T follicular helper cell (primary cell): ENCODE data around the gene PSMB10.
"Not testable (repeated sequence)": the region's sequence is repeated elsewhere in the genome, so short reads cannot be mapped to it uniquely, and the experiment has no call there.

Experiments used
- DNase-seq: peaks from one replicate; pipeline ENCODE4 v3.0.0-alpha.2; 2020; ENCODE audit warnings: low read depth

Gene PSMB10

GRCh38 chr16:67926181-67926750, 10.4 kb downstream of the PSMB10 start:
- DNase-seq: no peak

DNA sequence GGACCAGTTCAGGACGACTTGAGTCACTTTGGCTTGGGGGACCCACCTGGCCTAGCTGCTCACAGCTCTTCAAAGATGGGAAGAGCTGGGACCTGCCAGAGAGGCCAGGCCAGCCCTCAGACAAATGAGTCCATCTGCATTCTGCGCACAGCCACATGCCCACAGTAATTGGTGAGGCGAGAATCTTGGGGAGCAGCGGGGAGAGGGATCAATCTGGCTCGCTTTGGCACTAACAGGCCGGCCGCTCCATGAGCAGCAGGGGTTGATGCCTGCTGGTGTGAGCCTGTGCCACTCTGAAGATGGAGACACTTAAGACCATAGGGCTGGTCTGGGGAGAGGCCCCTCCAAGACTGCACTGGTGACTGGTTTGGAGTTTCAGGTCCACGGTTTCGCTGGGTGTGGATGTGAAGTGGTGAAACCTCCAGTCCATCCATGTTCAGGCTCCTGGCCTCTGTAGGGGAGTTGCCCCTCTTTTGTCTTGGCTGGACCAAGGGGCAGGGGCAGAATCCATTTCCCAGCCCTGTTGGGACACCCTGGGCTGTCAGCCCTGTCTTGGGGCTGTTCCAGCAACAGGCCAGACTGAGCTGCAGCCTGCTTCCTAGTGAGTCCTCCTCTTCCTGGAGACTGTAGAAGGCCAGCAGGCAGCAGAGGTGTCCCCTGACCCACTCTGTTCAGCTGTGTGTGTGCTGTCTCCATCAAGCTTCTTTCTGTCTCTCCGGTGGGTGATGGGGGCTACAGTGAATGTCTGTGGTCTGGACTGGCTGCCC, 12.3 kb downstream of the PSMB10 start:
- no peak for DNase-seq

- DNase-seq: no peak
Measured at GRCh38 chr16:67923414-67924116, 13.1 kb downstream of the PSMB10 start.

- DNase-seq: no peak
Measured at GRCh38 chr16:67922740-67923139, 13.9 kb downstream of the PSMB10 start.

DNA sequence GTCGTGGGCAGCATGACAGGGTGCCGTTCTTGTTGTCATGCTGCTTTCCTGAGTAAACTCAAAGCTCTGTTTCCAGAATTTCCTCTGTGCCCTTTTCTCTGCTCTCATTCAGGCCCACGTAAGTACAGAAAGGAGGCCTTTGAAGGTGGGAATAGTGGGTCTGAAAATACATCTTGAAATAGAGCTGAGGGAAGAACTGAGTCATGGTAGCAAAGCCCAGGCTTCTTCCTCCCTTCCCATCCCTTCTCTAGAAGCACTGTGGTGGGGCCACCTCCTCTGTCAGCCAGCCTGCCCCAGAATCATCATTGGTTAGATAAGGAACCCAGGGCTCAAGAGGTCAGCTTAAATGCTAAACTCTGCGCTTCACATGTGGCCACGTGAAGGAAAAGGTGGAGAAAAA, 14.4 kb downstream of the PSMB10 start:
- no peak for DNase-seq

- DNase-seq: no peak
Measured at GRCh38 chr16:67919622-67920221, 16.9 kb downstream of the PSMB10 start.

DNA sequence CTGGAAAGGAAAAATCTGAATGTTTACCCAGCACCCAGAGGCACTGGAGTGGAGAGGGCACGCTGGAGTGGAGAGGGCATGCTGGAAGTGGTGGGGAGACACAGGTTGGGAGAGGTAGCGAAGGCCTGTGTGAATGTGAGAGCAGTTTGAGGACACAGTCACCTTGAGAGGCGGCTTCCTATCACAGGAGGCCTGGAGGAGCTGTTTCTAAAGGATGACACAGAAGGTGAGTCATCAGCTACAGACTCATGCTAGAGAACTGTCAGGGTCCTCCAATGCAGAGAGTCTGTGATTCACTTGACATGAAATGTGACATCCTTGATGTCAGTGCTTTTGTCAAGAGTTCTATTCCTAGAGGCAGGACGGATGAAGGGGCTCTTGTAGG, 18.8 kb downstream of the PSMB10 start:
- no peak for DNase-seq

- no peak for DNase-seq
Measured at GRCh38 chr16:67917140-67917851, 19.4 kb downstream of the PSMB10 start.

- no peak for DNase-seq
Measured at GRCh38 chr16:67915831-67916723, 20.6 kb downstream of the PSMB10 start.

DNA sequence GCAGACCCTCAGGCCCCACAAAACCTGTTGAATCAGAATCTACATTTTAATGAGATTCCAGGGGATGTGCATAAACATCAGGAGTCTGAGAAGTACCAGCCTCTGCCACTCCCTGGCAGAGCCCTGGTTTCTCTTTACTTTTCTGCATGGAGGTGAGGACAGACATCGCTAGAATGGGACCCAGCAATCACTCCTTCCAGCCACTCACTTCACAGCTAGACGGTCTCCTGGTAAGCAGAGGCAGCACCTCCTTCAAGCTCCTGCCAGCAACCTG, 21.2 kb downstream of the PSMB10 start:
- DNase-seq: not testable (repeated sequence)

GRCh38 chr16:67914758-67915495, 21.7 kb downstream of the PSMB10 start:
- no peak for DNase-seq

DNA sequence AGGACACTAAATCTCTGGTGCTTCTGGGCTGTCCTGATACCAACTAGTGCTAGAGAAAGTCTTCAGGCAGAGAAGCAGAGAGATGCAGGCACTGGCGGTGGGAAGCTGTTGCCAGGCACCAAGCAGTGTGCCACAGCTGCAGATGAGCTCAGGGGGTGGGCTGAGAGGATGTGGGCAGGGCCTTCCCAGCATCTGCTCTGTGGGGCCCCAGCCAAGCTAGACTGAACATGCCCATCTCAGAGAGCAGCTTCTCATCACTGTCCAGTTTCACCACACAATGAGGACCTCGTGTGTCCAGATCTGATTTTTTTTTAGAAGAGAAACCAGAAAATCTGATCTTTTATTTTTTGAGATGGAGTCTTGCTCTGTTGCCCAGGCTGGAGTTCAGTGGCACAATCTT, 26.5 kb downstream of the PSMB10 start:
- no peak for DNase-seq

GRCh38 chr16:67909056-67909742, 27.5 kb downstream of the PSMB10 start:
- DNase-seq: no peak

DNA sequence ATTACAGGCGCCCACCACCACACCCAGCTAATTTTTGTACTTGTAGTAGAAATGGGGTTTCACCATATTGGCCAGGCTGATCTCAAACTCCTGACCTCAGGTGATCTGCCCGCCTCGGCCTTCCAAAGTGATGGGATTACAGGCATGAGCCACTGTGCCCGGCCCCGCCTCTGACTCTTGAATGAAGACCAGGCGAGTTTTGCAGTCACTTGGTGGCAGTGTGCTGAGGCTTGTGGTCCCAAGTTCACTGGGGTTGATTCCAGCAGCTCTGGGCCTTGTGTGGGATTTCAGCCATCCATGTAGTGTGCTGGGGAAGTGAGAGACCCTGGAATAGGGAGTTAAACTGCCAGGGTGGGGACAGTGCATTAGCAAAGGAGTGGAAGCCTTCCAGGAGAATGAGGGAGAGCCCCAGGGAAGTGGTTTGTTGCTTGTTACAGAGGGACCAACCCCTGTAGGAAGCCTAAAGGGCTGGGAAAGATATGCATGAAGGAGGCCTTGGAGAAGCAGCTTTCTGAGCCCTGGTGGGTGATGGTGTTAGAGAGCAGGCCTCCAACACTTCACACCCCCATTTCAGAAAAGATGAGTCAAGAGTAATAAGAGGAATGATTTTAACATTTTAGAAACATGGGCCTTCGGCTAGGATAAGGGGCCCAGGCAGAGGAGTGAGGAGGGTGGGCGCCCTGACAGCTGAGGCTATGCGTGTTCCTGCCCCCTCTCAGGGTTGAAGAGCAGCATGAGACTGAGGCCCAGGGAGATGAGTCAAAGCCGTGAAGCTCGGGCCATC, 29.1 kb downstream of the PSMB10 start:
- DNase-seq: no peak

- no peak for DNase-seq
Measured at GRCh38 chr16:67902831-67903230, 33.8 kb downstream of the PSMB10 start.

GRCh38 chr16:67901734-67902133, 34.9 kb downstream of the PSMB10 start:
- DNase-seq: no peak

DNA sequence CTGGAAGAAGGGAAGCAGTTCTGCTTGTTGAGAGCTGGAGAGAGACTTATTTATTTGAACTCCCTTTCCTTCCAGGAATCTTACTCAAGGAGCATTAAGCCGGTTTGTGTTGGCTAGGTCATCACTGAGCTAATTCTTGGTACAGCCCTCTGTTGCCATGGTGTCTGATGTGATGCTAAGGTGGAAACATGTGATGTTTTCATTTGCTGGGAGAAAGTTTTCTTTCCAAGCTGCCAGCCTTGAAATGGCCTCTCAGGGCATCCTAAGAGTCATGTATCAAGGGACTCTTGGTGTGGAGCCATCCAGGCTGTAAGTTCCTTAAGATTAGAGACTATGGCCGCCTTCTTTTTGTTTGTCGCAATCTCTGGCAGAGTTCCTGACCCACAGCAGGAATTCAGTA, 39.4 kb downstream of the PSMB10 start:
- no peak for DNase-seq

GRCh38 chr16:67893743-67894399, 42.8 kb downstream of the PSMB10 start:
- no peak for DNase-seq
